Stimulated activated CD4-positive, alpha-beta T cell treated with anti-CD3 and anti-CD28 coated beads, TNF-alpha, amount 100 ng/mL, for 24 hours (primary cell): Measurements from ENCODE around the gene STH.

Experiments
- DNase-seq, 3 experiments: peaks; one replicate each; pipeline ENCODE4 v3.0.0-alpha.2; 2020; ENCODE audit warnings: low read depth in 3 of 3

The STH gene

DNA sequence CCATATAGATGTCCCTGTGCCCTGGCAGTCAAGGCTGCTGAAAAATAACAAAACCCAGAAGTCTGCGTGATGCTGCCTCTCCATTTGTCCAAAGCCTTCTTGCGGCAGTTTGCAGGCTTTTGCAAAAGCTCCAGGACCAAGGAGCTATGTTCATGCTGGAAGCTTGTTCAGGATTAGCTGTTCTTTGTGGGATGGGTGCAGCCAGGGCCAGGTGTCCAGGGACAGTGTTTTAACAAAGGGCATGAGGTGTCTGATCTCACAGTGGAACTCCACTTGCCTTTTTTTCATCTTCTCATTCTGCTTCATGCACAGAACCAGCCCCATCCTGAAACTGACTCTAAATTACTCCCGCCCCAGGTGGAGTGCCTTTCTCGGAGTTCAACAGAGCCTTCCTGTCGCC, 31.7 kb upstream of the STH start:
- no peak for DNase-seq

DNA sequence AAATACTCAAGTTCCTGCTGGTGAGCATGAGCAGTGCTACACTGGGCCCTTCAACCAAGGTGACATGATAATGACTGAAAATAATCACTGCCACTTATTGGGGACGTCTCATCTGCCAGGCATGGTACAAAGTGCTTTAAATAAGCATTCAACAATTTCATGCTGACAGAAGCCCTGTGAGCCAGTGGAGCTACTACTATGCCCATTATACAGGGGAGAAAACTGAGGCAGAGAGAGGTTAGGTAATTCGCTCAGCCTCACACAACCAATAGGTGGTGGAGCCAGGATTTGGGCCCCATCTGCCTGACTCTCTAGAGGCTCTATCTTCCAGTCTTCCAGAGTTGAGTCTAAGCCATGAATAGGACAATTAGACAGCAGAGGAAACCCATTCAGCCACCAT, 30.3 kb upstream of the STH start:
- no peak for DNase-seq

DNA sequence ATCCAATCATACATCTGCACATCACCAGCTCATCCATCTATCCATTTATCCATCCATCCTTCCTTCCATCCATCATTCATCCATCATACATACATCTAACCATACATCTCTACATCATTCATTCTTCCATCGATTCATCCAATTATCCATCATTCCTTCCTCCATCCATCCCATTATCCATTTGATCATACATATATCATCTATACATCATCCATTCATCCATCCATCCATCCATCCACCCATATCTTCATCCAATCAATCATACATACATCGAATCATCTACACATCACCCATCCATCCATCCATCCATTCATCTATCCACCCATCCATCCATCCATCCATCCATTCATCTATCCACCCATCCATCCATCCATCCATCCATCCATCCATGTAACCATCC, 29.3 kb upstream of the STH start:
- no peak for DNase-seq

DNA sequence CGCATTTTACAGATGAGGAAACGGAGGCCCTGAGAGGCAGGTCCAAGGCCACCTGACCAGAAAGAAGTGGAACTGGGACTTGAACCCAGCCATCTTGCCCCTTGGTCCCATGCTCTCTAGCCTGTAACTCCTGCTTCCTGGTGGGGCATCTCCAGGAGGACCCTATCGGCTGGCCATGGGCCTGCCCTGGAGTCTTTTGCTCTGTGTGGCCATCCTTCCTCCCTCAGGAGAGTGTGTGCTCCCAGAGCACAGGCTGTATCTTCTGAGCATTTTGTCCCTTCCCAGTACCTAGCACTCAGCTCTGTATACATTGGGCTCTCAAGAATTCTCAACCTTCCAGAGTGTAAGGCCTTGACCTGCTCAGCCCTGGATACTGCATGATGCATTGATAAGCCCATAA, 28.4 kb upstream of the STH start:
- no peak for DNase-seq

DNA sequence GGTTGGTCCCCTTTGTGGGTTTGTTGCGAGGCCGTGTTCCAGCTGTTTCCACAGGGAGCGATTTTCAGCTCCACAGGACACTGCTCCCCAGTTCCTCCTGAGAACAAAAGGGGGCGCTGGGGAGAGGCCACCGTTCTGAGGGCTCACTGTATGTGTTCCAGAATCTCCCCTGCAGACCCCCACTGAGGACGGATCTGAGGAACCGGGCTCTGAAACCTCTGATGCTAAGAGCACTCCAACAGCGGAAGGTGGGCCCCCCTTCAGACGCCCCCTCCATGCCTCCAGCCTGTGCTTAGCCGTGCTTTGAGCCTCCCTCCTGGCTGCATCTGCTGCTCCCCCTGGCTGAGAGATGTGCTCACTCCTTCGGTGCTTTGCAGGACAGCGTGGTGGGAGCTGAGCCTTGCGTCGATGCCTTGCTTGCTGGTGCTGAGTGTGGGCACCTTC, 27.3 kb upstream of the STH start:
- DNase-seq = no peak

DNA sequence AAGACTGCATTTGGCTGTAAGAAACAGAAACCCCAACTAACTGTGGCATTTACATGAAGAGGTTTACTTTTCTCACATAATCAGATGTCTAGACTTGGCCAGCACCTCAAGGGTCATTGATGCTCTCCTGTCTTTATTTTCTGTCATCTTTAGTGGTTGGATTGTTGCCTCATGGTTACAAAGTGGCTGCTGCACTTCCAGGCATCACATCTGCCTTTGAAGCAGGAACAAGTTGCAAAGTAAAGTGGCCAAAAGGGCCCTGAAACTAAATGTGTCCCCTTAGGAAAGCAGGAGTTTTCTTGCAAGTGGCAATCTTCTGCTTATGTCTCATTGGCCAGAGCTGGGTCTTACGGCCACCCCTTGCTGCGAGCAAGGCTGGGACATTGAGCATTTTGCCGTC, 26.5 kb upstream of the STH start:
- DNase-seq = no peak

DNA sequence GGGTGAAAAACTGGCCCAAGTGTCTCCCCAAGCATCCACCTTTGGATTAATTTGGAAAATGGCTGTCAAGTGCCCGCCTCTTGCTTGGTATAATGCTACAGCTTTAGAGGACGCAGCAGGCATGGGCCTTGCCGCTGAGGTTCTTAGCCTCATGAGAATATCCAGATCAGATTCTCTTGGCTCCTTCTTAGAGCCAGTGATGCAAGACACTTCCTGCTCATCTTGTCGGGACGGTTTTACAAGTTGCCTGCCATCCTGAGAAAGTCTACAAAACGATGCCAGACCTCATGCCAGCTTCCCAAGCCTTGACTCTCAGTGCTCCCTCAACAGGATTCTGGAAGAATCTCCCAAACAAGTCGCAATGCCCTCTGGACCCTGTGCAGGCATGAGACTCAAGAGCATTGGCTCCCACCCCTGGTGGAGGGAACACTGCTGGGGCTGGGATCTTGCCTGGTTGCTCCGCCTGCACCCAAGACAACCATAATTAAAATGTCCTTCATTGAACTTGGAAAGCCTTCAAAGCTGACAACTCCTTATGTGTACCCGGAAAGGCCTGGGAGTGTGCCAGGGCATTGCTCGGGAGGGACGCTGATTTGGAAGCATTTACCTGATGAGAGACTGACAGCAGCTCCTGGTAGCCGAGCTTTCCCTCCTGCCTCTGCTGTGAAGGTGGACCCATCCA, 25.8 kb upstream of the STH start:
- no peak for DNase-seq

DNA sequence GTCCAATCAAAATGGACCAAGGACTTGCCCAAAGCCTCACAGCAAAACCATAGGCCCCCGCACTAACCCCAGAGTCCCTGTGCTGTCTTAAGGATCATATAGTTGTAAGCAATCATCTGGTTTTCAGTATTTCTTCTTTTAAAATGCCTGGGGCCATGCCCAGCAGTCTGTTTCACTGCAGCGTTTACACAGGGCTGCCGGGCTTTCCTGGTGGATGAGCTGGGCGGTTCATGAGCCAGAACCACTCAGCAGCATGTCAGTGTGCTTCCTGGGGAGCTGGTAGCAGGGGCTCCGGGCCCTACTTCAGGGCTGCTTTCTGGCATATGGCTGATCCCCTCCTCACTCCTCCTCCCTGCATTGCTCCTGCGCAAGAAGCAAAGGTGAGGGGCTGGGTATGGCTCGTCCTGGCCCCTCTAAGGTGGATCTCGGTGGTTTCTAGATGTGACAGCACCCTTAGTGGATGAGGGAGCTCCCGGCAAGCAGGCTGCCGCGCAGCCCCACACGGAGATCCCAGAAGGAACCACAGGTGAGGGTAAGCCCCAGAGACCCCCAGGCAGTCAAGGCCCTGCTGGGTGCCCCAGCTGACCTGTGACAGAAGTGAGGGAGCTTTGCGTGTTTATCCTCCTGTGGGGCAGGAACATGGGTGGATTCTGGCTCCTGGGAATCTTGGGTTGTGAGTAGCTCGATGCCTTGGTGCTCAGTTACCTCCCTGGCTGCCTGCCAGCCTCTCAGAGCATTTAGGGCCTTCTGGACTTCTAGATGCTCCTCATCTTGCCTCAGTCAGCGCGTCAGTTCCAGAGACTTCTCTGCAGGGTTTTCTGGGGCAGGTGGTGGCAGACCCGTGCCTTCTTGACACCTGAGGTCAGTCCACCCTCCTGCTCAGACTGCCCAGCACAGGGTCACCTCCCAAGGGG, 24.8 kb upstream of the STH start:
- DNase-seq = no peak

DNA sequence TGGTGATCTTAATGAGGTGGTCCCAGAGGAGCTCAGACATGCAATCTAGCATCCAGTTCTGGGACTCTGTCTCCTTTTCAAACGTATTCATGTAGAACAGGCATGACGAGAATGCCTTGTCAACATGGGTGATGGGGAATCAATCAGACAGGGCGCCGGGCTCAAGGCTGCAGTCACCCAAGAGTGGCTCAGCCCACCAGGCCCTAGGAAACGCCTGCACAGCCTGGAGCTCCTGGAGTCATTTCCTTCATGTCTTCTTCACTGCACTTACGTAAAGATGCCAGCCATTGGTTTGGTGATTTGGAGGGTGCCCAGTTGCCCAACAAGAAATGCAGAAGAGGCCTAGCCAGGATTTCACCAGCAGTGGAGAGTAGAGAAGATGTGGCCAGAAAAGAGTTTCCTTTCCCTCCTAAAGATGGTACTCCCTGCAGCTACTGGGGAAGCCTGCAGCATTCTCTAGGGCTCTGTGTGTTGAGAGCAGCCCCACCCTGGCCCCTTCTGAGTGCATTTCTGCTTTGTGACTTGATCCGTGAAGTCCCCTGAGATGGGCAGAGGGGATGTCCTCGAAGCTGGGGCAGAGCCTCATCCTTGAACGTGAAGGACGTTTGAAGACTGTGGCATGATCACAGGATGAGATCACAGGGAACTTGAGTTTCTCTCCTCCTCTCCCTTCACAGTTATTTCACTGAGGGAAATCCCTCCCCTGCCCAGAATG, 24.0 kb upstream of the STH start:
- no peak for DNase-seq

DNA sequence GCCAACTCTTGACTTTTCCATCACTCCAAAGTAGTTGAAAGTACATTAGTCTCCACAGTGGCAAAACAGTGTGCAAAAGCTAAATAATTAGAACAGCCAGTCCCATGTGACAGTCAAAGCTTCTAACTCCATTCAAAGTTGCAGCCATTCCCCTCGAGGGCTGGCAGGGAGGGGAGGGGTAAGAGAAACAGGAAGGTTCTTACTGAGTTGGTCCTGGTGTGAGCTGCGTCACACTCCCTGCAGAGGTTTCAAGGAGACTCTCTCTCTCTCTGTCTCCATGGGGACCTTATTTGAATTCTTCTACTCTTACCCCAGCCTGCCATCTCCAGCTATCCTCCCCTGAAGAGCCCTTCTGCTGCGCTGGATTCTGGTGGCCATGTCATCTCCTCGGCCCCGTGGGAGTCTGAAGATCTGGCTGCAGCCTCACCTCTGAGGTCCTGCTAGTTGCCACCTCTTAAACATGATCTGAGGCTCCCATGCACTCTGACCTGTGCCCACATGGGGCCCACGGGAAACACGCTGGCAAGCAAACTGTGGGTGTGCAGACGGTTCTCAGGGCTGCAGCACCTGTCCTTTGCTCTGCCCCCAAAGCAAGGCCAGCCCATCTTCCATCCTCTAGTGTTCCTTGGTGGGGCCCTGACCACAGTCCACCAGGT, 23.3 kb upstream of the STH start:
- DNase-seq = no peak

DNA sequence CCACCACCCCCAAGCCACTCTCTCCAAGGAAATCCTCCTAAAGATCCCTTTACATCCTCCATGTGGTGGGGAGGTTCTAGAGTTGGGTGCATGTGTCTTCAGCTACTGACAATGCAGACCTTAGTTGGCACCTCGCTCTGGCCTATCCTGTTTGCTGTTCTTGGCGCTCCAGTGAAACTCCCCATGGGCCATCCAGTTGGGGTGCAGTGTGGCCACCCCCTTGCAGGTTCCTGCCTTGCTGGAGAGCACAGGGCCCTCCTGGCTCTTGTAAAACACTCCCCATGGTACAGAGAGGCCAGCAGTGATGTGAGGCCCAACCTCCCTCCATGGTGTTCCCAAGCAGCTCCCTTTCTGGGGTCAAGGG, 22.7 kb upstream of the STH start:
- no peak for DNase-seq

DNA sequence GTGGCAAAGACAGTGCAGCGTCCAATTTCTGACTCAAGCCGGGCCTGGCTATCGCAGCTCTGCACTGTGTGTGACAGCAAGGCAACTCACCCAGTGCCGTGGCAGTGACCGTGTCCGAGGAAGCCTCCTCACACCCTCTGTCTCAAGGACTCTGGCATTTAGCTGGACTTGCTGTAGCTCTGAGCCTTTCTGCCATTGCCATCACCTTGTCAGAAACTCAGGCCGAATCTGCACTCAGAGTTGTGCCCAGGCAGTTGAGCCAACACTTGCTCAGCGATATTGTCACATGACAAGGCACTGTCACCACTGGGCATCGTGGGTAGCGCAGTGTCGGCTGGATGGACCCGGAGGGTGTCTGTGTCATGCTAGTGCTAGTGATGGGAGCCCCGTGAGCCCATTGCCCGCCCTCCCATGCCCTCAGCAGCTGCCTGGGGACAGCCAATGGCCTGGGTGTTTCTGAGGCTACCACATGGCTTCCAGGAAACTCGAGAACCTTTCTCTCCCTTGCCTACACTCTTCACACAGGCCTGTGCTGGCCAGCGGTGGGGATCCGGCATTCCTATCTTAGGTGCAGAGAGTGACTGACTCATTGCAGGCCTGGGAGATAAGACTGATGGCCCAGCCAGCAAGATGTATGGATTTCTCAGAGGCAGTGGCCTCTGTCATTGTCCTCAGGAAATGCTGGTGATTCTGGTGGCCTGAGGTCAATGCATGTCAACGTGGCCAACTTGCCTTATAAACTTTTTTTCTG, 22.1 kb upstream of the STH start:
- no peak for DNase-seq

DNA sequence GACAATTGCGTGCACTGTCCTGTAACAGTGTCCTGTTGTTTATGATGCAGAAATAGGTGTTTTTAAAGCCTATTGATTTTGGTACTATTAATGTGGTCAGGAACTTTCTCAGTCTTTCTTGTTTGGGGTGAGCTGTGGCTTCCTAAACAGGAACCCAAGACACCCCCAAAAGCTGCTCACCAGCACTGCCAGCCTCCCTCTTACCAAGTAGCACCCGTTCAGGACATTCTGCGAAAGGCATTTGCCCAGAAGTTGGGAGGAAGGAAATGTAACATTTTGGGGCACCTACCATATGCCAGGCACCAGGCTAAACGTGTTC, 21.6 kb upstream of the STH start:
- DNase-seq = no peak

DNA sequence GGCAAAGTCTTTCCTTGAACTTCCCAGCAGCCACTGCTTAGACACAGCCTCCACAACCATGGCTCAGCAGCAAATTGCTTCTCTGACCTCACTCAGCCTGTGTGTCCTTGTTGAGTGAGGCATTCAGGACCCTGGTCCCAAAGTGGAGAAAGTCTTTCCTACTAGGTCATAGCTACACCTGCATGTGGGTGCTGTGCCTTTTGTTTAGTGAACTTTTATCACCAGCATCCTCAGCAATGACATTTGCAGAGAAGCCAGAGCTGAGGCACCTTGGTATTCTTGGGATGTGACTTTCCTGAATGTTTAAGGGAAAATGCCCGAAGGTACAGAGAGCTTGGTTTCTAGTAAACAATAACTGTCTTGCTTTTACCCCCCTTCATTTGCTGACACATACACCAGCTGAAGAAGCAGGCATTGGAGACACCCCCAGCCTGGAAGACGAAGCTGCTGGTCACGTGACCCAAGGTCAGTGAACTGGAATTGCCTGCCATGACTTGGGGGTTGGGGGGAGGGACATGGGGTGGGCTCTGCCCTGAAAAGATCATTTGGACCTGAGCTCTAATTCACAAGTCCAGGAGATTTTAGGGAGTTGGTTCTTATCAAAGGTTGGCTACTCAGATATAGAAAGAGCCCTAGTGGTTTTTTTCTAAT, 20.9 kb upstream of the STH start:
- DNase-seq = no peak

DNA sequence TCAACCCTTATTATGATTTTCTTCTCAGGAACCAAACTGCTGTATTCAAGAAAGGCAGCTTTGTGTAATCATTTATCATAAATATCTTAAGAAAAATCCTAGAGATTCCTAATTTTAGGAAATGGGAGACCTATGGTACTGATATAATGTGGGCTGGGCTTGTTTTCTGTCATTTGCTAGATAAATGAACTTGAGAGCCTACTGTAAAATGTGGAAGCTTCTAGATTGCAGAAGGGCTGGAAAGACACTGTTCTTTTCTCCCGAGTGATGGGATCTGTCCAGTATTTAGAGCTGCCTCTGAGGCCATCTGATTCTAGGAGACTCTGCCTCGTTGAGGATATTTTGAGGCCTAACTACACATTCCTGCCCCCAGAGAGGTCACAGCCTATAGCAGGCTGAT, 19.9 kb upstream of the STH start:
- DNase-seq = no peak

DNA sequence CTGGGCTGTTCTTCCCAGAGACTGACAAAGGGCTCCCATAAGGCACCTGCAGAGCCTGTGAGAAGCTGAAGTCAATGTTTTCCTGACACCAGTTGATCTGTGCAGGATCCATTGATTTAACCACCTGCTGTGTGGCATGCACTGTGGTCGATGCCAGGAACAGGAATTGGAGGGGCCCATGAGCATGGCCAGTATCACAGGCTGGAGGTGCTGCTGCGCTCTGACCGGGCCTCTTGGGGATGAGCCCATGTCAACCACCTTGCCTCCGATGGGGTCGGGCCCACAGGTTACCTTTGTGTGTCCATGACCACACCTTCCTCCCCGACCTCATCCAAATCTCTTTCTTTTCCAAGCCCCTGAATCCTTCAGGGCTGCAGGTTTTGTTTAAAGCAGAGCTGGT, 18.2 kb upstream of the STH start:
- DNase-seq = no peak

DNA sequence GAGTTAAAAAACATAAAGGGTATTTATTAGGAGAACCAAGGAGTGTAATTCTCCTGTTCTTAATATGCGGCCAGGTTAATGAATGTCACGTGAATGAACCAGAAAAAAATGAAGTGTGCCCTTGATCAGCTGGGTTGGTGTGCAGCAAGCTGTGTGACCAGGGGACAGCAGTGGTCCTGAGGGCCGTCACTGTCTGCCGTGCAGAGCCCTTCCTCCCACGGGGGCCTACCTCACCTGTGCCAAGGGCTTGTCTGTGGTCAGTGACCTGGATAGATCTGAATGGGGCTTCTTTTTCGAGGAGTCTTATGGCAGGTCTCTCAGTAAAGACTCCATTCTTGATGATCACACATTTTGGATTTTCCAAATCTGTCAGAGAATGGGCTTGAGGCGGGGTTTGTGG, 17.7 kb upstream of the STH start:
- no peak for DNase-seq

DNA sequence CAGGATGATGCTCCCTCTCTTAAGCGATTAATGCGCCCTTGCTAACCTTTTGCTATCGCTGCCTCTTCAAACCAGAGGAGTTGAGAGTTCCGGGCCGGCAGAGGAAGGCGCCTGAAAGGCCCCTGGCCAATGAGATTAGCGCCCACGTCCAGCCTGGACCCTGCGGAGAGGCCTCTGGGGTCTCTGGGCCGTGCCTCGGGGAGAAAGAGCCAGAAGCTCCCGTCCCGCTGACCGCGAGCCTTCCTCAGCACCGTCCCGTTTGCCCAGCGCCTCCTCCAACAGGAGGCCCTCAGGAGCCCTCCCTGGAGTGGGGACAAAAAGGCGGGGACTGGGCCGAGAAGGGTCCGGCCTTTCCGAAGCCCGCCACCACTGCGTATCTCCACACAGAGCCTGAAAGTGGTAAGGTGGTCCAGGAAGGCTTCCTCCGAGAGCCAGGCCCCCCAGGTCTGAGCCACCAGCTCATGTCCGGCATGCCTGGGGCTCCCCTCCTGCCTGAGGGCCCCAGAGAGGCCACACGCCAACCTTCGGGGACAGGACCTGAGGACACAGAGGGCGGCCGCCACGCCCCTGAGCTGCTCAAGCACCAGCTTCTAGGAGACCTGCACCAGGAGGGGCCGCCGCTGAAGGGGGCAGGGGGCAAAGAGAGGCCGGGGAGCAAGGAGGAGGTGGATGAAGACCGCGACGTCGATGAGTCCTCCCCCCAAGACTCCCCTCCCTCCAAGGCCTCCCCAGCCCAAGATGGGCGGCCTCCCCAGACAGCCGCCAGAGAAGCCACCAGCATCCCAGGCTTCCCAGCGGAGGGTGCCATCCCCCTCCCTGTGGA, 16.0 kb upstream of the STH start:
- no peak for DNase-seq

DNA sequence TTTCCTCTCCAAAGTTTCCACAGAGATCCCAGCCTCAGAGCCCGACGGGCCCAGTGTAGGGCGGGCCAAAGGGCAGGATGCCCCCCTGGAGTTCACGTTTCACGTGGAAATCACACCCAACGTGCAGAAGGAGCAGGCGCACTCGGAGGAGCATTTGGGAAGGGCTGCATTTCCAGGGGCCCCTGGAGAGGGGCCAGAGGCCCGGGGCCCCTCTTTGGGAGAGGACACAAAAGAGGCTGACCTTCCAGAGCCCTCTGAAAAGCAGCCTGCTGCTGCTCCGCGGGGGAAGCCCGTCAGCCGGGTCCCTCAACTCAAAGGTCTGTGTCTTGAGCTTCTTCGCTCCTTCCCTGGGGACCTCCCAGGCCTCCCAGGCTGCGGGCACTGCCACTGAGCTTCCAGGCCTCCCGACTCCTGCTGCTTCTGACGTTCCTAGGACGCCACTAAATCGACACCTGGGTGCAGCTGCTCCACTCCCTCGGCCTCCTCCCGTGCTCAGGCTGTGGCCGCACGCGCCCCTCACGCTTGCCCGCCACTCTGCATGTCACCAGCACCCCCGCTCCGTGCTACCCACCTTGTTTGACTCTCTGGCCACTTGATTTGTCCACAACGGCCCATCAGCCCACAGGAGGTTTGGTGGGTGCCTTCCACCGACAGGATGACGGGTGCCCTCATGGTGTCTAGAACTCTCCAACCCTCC, 15.3 kb upstream of the STH start:
- no peak for DNase-seq

DNA sequence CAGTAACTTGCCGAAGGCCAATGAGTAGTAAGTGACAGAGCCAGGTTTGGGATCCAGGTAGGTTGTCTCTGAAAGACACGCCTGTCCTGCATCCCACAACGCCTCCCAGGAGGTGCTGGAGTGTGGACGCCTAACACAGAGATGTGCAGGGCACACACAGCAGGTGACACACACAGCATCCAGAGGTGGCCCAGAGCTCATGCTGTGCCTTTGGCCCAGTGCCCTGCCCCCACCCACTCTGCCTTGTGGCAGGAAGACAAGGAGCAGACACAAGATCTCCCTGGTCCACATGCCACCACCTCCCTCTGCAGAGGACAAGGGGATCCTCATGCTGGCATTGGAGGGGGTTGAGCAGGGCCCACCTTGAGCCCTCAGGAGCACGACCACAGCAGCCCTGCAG, 14.7 kb upstream of the STH start:
- DNase-seq = no peak
